K562 (cell line): ENCODE measurements around the gene DTNBP1. TPM values are rescaled to one million over a fixed set of nuclear protein-coding genes. Genes with fewer than 3 reads are reported as not detected.

Experiments used
- BRD4 ChIP-seq: fragments of 200-600 bp; sonication (generic); IDR thresholded peaks from 2 replicates; pipeline ENCODE4 v1.6.1; 2017; ENCODE audit warnings: inconsistent platforms
- GATAD2A ChIP-seq: fragments of 450-650 bp; IDR thresholded peaks from 2 replicates; pipeline ENCODE4 v1.6.1; 2017
- GTF2E2 ChIP-seq: fragments of 200-800 bp; sonication (Bioruptor generic); IDR thresholded peaks from 2 replicates; pipeline ENCODE4 v1.6.1; 2016; ENCODE audit warnings: missing genetic modification characterization, missing compliant biosample characterization
- KLF16 ChIP-seq: IDR thresholded peaks from 2 replicates; pipeline ENCODE4 v1.6.1; 2016; ENCODE audit warnings: antibody characterized with exemption
- LCOR ChIP-seq: sonication (generic); formaldehyde crosslinking; IDR thresholded peaks from 2 replicates; pipeline ENCODE4 v1.8.0; 2022; ENCODE audit warnings: mild to moderate bottlenecking, missing genetic modification reagents
- MIER1 ChIP-seq: fragments of 450-650 bp; IDR thresholded peaks from 2 replicates; pipeline ENCODE4 v1.6.1; 2016; ENCODE audit warnings: antibody characterized with exemption, mild to moderate bottlenecking, low read depth
- NFE2L1 ChIP-seq: fragments of 450-650 bp; IDR thresholded peaks from 2 replicates; pipeline ENCODE4 v1.6.1; 2016; ENCODE audit warnings: missing genetic modification characterization, low read depth, mild to moderate bottlenecking, missing compliant biosample characterization, moderate library complexity, borderline replicate concordance
- NR2C2 ChIP-seq, 2 experiments: fragments of 200-800 bp in 1 of 2; sonication (Bioruptor generic) in 1 of 2; sonication (generic) in 1 of 2; formaldehyde crosslinking in 1 of 2; IDR thresholded peaks; 2 replicates each; pipeline versions ENCODE4 v1.6.1 to v1.8.0; 2016 to 2022; ENCODE audit warnings: mild to moderate bottlenecking in 1 of 2, missing compliant biosample characterization in 1 of 2, missing genetic modification characterization in 1 of 2, missing genetic modification reagents in 1 of 2
- PML ChIP-seq: IDR thresholded peaks from 2 replicates; pipeline ENCODE4 v1.6.1; 2012; ENCODE audit warnings: low read length, inconsistent platforms
- POLR2A ChIP-seq: fragments of 450-650 bp; conservative IDR thresholded peaks from 2 replicates; pipeline ENCODE4 v1.6.1; 2016
- POLR2AphosphoS5 ChIP-seq: IDR thresholded peaks from 2 replicates; pipeline ENCODE4 v1.6.1; 2011; ENCODE audit warnings: mild to moderate bottlenecking, low read depth, low read length, moderate library complexity; ENCODE audit not compliant: control insufficient read depth, insufficient read depth
- POU5F1 ChIP-seq: fragments of 150-350 bp; IDR thresholded peaks from 2 replicates; pipeline ENCODE4 v1.6.1; 2014; ENCODE audit warnings: borderline replicate concordance, low read length, low read depth, mild to moderate bottlenecking; ENCODE audit not compliant: partially characterized antibody
- TCF7L2 ChIP-seq: fragments of 150-350 bp; IDR thresholded peaks from 2 replicates; pipeline ENCODE4 v1.6.1; 2016; ENCODE audit warnings: low read depth, mild to moderate bottlenecking, low read length, moderate library complexity
- ZNF830 ChIP-seq: fragments of 250-450 bp; sonication (Bioruptor Pico); IDR thresholded peaks from 2 replicates; pipeline ENCODE4 v1.5.0; 2021; ENCODE audit warnings: mild to moderate bottlenecking
- polyA plus RNA-seq, 8 experiments: library from polyadenylated mRNA; depleted of rRNA in 4 of 8; stranded (reverse) in 5 of 8; unstranded in 3 of 8; fragments of >200 nt; fragmentation: Nextera tagmentation in 2 of 8; fragmentation: Illumina TruSeq in 1 of 8; extraction: Ambion mirVana in 2 of 8; extraction: Trizol in 1 of 8; gene quantifications; 2 replicates each; pipeline versions ENCODE4 v1.2.1 to v1.2.3, GENCODE V29; 2011 to 2014; ENCODE audit warnings: inconsistent platforms in 1 of 8, missing spikeins in 1 of 8
- total RNA-seq, 7 experiments: library from RNA; depleted of rRNA in 6 of 7; stranded (reverse); fragments of >200 nt in 6 of 7; fragmentation: Illumina TruSeq in 2 of 7; extraction: Trizol in 2 of 7; gene quantifications; 2 replicates each; pipeline versions ENCODE4 v1.2.1 to v1.2.3, GENCODE V29; 2011 to 2021; ENCODE audit warnings: low replicate concordance in 1 of 7
- TF ChIP-seq, protein P1 (sequence below): fragments of 450-650 bp; IDR thresholded peaks from 2 replicates; pipeline ENCODE4 v1.6.1; 2016; ENCODE audit warnings: low read depth
- TF ChIP-seq, protein P2 (sequence below): fragments of 250-450 bp; sonication (Bioruptor Pico); IDR thresholded peaks from 2 replicates; pipeline ENCODE4 v1.5.0; 2021

The DTNBP1 gene
- total and polyA plus RNA-seq, 9 of the 15 experiments (the other 6 are each of a cell fraction or from before 2014, with no cell fraction given) = 16.7 to 54.5 (median 21.4) TPM

DNA sequence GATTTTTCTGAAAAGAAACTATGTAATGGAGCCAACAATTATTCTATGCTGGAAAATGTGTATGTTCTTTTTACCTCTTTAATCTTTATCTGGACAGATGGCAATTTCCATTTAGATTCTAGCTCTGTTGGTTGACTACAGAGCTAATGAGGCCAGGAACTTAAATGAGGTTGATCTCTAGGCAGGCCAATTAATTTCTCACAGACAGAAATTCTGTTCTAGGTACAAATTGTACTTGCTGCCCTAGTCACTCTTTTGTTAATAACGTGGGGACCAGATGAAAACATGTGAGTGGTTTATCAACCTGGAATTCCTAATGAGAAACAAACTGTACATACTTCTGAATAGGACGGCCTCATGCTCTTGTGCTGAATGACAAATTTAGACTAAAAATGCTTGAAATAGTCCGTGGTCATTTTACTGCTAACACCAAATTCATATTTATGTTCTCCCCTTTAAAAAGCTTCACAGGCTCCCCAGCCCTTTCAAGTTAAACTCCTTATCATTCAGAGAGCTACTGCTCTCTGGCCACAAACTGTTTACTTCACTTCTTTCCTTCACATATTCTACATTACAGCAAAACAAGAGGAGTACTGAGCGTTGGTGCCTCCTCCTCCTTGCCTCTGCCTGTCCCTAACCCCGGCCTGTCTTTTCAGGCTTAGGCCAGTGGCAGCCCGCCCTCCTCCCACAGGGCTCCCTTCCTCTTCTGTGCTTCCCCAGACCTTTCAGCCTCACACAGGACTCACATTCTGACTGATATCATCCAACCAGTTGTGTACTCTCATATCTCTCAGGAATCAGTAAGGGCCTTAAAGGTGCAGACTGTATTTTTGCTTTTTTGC, 41.4 kb downstream of the DTNBP1 start (continued):
- TF ChIP-seq, protein P1, sequence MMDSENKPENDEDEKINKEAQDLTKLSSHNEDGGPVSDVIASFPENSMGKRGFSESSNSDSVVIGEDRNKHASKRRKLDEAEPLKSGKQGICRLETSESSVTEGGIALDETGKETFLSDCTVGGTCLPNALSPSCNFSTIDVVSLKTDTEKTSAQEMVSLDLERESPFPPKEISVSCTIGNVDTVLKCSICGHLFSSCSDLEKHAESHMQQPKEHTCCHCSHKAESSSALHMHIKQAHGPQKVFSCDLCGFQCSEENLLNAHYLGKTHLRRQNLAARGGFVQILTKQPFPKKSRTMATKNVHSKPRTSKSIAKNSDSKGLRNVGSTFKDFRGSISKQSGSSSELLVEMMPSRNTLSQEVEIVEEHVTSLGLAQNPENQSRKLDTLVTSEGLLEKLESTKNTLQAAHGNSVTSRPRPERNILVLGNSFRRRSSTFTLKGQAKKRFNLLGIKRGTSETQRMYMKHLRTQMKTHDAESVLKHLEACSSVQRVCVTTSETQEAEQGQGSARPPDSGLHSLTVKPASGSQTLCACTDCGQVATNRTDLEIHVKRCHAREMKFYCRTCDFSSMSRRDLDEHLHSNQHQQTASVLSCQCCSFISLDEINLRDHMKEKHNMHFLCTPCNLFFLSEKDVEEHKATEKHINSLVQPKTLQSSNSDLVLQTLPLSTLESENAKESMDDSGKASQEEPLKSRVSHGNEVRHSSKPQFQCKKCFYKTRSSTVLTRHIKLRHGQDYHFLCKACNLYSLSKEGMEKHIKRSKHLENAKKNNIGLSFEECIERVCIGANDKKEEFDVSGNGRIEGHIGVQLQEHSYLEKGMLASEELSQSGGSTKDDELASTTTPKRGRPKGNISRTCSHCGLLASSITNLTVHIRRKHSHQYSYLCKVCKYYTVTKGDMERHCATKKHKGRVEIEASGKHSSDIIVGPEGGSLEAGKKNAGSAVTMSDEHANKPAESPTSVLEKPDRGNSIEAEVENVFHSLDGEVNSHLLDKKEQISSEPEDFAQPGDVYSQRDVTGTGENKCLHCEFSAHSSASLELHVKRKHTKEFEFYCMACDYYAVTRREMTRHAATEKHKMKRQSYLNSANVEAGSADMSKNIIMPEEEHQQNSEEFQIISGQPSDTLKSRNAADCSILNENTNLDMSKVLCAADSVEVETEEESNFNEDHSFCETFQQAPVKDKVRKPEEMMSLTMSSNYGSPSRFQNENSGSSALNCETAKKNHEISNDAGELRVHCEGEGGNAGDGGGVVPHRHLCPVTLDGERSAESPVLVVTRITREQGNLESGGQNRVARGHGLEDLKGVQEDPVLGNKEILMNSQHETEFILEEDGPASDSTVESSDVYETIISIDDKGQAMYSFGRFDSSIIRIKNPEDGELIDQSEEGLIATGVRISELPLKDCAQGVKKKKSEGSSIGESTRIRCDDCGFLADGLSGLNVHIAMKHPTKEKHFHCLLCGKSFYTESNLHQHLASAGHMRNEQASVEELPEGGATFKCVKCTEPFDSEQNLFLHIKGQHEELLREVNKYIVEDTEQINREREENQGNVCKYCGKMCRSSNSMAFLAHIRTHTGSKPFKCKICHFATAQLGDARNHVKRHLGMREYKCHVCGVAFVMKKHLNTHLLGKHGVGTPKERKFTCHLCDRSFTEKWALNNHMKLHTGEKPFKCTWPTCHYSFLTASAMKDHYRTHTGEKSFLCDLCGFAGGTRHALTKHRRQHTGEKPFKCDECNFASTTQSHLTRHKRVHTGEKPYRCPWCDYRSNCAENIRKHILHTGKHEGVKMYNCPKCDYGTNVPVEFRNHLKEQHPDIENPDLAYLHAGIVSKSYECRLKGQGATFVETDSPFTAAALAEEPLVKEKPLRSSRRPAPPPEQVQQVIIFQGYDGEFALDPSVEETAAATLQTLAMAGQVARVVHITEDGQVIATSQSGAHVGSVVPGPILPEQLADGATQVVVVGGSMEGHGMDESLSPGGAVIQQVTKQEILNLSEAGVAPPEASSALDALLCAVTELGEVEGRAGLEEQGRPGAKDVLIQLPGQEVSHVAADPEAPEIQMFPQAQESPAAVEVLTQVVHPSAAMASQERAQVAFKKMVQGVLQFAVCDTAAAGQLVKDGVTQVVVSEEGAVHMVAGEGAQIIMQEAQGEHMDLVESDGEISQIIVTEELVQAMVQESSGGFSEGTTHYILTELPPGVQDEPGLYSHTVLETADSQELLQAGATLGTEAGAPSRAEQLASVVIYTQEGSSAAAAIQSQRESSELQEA = no peak
- TF ChIP-seq NR2C2 (CRISPR knock-in tag; IDR thresholded peaks at IDR 0.05) = no peak
- 0 out of 2 replicates have a peak, but pooled peaks have one; percentile 33 for TF ChIP-seq NR2C2 (tag; IDR thresholded peaks at IDR 0.05)
- peak; percentile 78; the same call in 1 of the 2 replicates for TF ChIP-seq LCOR
- TF ChIP-seq ZNF830 = no peak
- peak; percentile 71 for TF ChIP-seq POLR2AphosphoS5
- peak; percentile 98 for TF ChIP-seq KLF16
- peak; percentile 90; the same call in 1 of the 2 replicates for TF ChIP-seq GTF2E2
- no peak for TF ChIP-seq NFE2L1 (tag)
- TF ChIP-seq POU5F1 = no peak
- TF ChIP-seq GATAD2A = peak; percentile 70
- peak; percentile 78 for TF ChIP-seq POLR2A
- TF ChIP-seq TCF7L2 = peak; percentile 52; the same call in 1 of the 2 replicates
- no peak for TF ChIP-seq MIER1
- TF ChIP-seq BRD4 = peak; percentile 75; the same call in 1 of the 2 replicates
- TF ChIP-seq, protein P2, sequence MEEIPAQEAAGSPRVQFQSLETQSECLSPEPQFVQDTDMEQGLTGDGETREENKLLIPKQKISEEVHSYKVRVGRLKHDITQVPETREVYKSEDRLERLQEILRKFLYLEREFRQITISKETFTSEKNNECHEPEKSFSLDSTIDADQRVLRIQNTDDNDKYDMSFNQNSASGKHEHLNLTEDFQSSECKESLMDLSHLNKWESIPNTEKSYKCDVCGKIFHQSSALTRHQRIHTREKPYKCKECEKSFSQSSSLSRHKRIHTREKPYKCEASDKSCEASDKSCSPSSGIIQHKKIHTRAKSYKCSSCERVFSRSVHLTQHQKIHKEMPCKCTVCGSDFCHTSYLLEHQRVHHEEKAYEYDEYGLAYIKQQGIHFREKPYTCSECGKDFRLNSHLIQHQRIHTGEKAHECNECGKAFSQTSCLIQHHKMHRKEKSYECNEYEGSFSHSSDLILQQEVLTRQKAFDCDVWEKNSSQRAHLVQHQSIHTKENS = no peak
- TF ChIP-seq PML = peak; percentile 51; the same call in 1 of the 2 replicates
